ENCODE measurements around the gene PEX13.

GRCh38 chr2:60992985-60993392, 24.5 kb upstream of the PEX13 start:
- TF ChIP-seq CREB1 (IDR thresholded peaks at IDR 0.05; ENCODE audit: low read depth) (no peak), MAX (IDR thresholded peaks at IDR 0.05) (no peak), CEBPB (IDR thresholded peaks at IDR 0.05) (no peak), NFIC (IDR thresholded peaks at IDR 0.05) (no peak), EP300 (IDR thresholded peaks at IDR 0.05; ENCODE audit: borderline replicate concordance) (no peak), USF1 (IDR thresholded peaks at IDR 0.05) (no peak), TEAD4 (IDR thresholded peaks at IDR 0.05) (no peak), ZBTB7A (IDR thresholded peaks at IDR 0.05; ENCODE audit: low read depth) (no peak)
